WTC11 (cell line): ENCODE measurements around the gene PHACTR3. TPM values are rescaled to one million over a fixed set of nuclear protein-coding genes. Genes with fewer than 3 reads are reported as not detected.

Source experiments
- ATAC-seq: fragments of 200-7000 bp; cut with Tn5 transposase; 2 replicates; pipeline ENCODE4 v1.10.0; 2021; ENCODE audit warnings: mild to moderate bottlenecking, moderate library complexity
- CTCF ChIA-PET: fragments of 300-600 bp; sonication (Branson Sonifier 250); formaldehyde crosslinking; loops from one replicate; lab custom pipeline; 2021; ENCODE audit warnings: antibody characterized with exemption; lab: Charles Lee
- POLR2A ChIA-PET: fragments of 350-600 bp; sonication (Branson Sonifier 250); formaldehyde crosslinking; loops from one replicate; lab custom pipeline; 2021; ENCODE audit warnings: antibody characterized with exemption; lab: Charles Lee
- DNase-seq: peaks from one replicate; pipeline ENCODE4 v3.0.0; 2021; ENCODE audit warnings: low spot score
- H3K27ac Mint-ChIP-seq: 2 replicates; pipeline ENCODE4 v1.8.0; 2021; ENCODE audit warnings: mixed read lengths
- H3K27me3 Mint-ChIP-seq: 2 replicates; pipeline ENCODE4 v1.8.0; 2021; ENCODE audit warnings: low read depth, mild to moderate bottlenecking, moderate library complexity, mixed read lengths
- H3K36me3 Mint-ChIP-seq: 2 replicates; pipeline ENCODE4 v1.8.0; 2021; ENCODE audit warnings: mixed read lengths
- H3K4me1 Mint-ChIP-seq: 2 replicates; pipeline ENCODE4 v1.8.0; 2022; ENCODE audit warnings: mixed read lengths
- H3K4me3 Mint-ChIP-seq: 2 replicates; pipeline ENCODE4 v1.8.0; 2021; ENCODE audit warnings: mild to moderate bottlenecking, moderate library complexity, mixed read lengths
- H3K9me3 Mint-ChIP-seq: 2 replicates; pipeline ENCODE4 v1.8.0; 2021; ENCODE audit warnings: mixed read lengths
- CBFB ChIP-seq: sonication (generic); formaldehyde crosslinking; IDR thresholded peaks from 2 replicates; pipeline ENCODE4 v1.8.1; 2022; ENCODE audit warnings: mild to moderate bottlenecking, low read depth, missing genetic modification reagents
- FOXK1 ChIP-seq: sonication (generic); formaldehyde crosslinking; IDR thresholded peaks from 2 replicates; pipeline ENCODE4 v1.8.0; 2022; ENCODE audit warnings: mild to moderate bottlenecking, moderate library complexity, missing genetic modification reagents
- KAT7 ChIP-seq: sonication (generic); formaldehyde crosslinking; IDR thresholded peaks from 2 replicates; pipeline ENCODE4 v1.8.1; 2023; ENCODE audit warnings: missing genetic modification reagents, mild to moderate bottlenecking, borderline replicate concordance
- MYBL2 ChIP-seq: sonication (generic); formaldehyde crosslinking; IDR thresholded peaks from 2 replicates; pipeline ENCODE4 v1.8.1; 2023; ENCODE audit warnings: mild to moderate bottlenecking, moderate library complexity, missing genetic modification reagents
- NFATC4 ChIP-seq: fragments of 250-450 bp; sonication (Bioruptor Pico); IDR thresholded peaks from 2 replicates; pipeline ENCODE4 v1.9.0; 2021; ENCODE audit warnings: mild to moderate bottlenecking
- NFE2L1 ChIP-seq: sonication (generic); formaldehyde crosslinking; IDR thresholded peaks from 2 replicates; pipeline ENCODE4 v1.8.1; 2023; ENCODE audit warnings: missing genetic modification reagents
- NR2C2 ChIP-seq: sonication (generic); formaldehyde crosslinking; IDR thresholded peaks from 2 replicates; pipeline ENCODE4 v1.8.0; 2022; ENCODE audit warnings: mild to moderate bottlenecking, missing genetic modification reagents
- RELA ChIP-seq: sonication (generic); formaldehyde crosslinking; IDR thresholded peaks from 2 replicates; pipeline ENCODE4 v1.8.1; 2022; ENCODE audit warnings: missing genetic modification reagents, mild to moderate bottlenecking, borderline replicate concordance
- ZNF138 ChIP-seq: sonication (generic); formaldehyde crosslinking; conservative IDR thresholded peaks from 2 replicates; pipeline ENCODE4 v1.8.1; 2022; ENCODE audit warnings: mild to moderate bottlenecking, moderate library complexity, missing genetic modification reagents
- ZNF396 ChIP-seq: fragments of 250-450 bp; sonication (Bioruptor Pico); IDR thresholded peaks from 2 replicates; pipeline ENCODE4 v1.8.0; 2021; ENCODE audit warnings: mild to moderate bottlenecking, moderate library complexity, borderline replicate concordance
- total RNA-seq: library from RNA; stranded (reverse); gene quantifications from 3 replicates; pipeline ENCODE4 v1.2.3, GENCODE V29; 2021
- TF ChIP-seq, protein P1 (sequence below): sonication (generic); formaldehyde crosslinking; IDR thresholded peaks from 2 replicates; pipeline ENCODE4 v1.8.0; 2022; ENCODE audit warnings: mild to moderate bottlenecking, missing genetic modification reagents
- TF ChIP-seq, protein P2 (sequence below): sonication (generic); formaldehyde crosslinking; IDR thresholded peaks from 2 replicates; pipeline ENCODE4 v1.8.1; 2022; ENCODE audit warnings: low read depth, mild to moderate bottlenecking, moderate library complexity, missing genetic modification reagents, borderline replicate concordance
- TF ChIP-seq, protein P3 (sequence below): sonication (generic); formaldehyde crosslinking; IDR thresholded peaks from 2 replicates; pipeline ENCODE4 v1.8.1; 2022; ENCODE audit warnings: missing genetic modification reagents, borderline replicate concordance
- TF ChIP-seq, protein P4 (sequence below): sonication (generic); formaldehyde crosslinking; IDR thresholded peaks from 2 replicates; pipeline ENCODE4 v1.8.1; 2022; ENCODE audit warnings: low read depth, missing genetic modification reagents, borderline replicate concordance
- TF ChIP-seq, protein P5 (sequence below): sonication (generic); formaldehyde crosslinking; conservative IDR thresholded peaks from 2 replicates; pipeline ENCODE4 v1.8.1; 2023; ENCODE audit warnings: mild to moderate bottlenecking, low read depth, missing genetic modification reagents, moderate library complexity
- TF ChIP-seq, protein P6 (sequence below): sonication (generic); formaldehyde crosslinking; IDR thresholded peaks from 2 replicates; pipeline ENCODE4 v1.8.0; 2022; ENCODE audit warnings: mild to moderate bottlenecking, missing genetic modification reagents
- TF ChIP-seq, protein P7 (sequence below): fragments of 250-450 bp; sonication (Bioruptor Pico); IDR thresholded peaks from 2 replicates; pipeline ENCODE4 v1.9.0; 2021; ENCODE audit warnings: mild to moderate bottlenecking, borderline replicate concordance

The PHACTR3 gene
- total RNA-seq, 1 experiment from 2014 or later = 0.28 TPM

DNA sequence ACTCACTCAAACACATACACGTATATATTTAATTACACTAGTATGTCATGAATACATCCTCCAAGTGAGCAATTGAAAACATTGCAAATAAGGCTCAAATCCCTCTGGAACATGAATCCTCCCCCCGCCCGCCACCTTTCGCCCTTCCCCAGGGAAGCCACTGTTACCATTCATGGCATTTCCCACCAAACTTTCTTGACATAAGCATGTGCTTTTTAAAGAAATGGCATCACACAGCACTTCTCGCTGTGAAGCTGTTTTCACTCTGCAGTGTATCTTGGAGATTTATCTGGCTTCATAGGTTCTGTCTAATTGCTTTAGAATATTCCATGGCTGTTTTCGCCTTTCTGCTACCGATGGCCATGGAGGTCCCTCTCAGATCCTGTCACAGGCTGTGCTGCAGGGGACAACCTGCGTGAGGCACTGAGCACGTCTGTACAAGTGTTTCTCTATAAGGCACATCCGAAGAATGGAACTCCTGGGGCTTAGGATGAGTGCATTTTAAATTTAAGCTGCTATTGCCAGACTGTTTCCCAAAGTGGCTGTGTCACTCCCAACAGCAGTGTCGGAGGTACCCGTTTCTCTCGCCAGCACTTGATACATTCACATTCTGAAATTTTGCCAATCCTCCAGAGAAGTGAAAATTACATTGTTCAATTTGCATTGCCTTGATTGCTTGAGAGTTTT is 22.2 kb upstream of the PHACTR3 start:
- Mint-ChIP-seq H3K9me3 (no peaks in the 10 kb centered on the region), H3K36me3 (no peaks in the 10 kb centered on the region), H3K27me3 (peaks cover 64% of the 10 kb centered on the region), H3K4me3 (no peak overlapping the region), H3K27ac (no peak overlapping the region), H3K4me1 (no peaks in the 10 kb centered on the region)
- ATAC-seq (no peak), DNase-seq (no peak)
- TF ChIP-seq, protein P1, sequence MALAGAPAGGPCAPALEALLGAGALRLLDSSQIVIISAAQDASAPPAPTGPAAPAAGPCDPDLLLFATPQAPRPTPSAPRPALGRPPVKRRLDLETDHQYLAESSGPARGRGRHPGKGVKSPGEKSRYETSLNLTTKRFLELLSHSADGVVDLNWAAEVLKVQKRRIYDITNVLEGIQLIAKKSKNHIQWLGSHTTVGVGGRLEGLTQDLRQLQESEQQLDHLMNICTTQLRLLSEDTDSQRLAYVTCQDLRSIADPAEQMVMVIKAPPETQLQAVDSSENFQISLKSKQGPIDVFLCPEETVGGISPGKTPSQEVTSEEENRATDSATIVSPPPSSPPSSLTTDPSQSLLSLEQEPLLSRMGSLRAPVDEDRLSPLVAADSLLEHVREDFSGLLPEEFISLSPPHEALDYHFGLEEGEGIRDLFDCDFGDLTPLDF (CRISPR knock-in tag) = no peak
- TF ChIP-seq ZNF396 (CRISPR knock-in tag) (no peak), NFATC4 (CRISPR knock-in tag) (no peak), RELA (CRISPR knock-in tag) (no peak), KAT7 (no peak), FOXK1 (no peak), CBFB (CRISPR knock-in tag) (no peak)
- TF ChIP-seq, protein P2, sequence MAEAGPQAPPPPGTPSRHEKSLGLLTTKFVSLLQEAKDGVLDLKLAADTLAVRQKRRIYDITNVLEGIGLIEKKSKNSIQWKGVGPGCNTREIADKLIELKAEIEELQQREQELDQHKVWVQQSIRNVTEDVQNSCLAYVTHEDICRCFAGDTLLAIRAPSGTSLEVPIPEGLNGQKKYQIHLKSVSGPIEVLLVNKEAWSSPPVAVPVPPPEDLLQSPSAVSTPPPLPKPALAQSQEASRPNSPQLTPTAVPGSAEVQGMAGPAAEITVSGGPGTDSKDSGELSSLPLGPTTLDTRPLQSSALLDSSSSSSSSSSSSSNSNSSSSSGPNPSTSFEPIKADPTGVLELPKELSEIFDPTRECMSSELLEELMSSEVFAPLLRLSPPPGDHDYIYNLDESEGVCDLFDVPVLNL (CRISPR knock-in tag) = no peak
- TF ChIP-seq, protein P3, sequence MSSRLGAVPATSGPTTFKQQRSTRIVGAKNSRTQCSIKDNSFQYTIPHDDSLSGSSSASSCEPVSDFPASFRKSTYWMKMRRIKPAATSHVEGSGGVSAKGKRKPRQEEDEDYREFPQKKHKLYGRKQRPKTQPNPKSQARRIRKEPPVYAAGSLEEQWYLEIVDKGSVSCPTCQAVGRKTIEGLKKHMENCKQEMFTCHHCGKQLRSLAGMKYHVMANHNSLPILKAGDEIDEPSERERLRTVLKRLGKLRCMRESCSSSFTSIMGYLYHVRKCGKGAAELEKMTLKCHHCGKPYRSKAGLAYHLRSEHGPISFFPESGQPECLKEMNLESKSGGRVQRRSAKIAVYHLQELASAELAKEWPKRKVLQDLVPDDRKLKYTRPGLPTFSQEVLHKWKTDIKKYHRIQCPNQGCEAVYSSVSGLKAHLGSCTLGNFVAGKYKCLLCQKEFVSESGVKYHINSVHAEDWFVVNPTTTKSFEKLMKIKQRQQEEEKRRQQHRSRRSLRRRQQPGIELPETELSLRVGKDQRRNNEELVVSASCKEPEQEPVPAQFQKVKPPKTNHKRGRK (CRISPR knock-in tag) = no peak
- TF ChIP-seq, protein P4, sequence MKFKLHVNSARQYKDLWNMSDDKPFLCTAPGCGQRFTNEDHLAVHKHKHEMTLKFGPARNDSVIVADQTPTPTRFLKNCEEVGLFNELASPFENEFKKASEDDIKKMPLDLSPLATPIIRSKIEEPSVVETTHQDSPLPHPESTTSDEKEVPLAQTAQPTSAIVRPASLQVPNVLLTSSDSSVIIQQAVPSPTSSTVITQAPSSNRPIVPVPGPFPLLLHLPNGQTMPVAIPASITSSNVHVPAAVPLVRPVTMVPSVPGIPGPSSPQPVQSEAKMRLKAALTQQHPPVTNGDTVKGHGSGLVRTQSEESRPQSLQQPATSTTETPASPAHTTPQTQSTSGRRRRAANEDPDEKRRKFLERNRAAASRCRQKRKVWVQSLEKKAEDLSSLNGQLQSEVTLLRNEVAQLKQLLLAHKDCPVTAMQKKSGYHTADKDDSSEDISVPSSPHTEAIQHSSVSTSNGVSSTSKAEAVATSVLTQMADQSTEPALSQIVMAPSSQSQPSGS (CRISPR knock-in tag) = no peak
- ChIA-PET CTCF (interaction anchor here (0.9 kb wide), 1 partner anchor 10 kb away, joined by 4 read pairs; no protein-coding TSS in a partner anchor), POLR2A (no interaction called here)

DNA sequence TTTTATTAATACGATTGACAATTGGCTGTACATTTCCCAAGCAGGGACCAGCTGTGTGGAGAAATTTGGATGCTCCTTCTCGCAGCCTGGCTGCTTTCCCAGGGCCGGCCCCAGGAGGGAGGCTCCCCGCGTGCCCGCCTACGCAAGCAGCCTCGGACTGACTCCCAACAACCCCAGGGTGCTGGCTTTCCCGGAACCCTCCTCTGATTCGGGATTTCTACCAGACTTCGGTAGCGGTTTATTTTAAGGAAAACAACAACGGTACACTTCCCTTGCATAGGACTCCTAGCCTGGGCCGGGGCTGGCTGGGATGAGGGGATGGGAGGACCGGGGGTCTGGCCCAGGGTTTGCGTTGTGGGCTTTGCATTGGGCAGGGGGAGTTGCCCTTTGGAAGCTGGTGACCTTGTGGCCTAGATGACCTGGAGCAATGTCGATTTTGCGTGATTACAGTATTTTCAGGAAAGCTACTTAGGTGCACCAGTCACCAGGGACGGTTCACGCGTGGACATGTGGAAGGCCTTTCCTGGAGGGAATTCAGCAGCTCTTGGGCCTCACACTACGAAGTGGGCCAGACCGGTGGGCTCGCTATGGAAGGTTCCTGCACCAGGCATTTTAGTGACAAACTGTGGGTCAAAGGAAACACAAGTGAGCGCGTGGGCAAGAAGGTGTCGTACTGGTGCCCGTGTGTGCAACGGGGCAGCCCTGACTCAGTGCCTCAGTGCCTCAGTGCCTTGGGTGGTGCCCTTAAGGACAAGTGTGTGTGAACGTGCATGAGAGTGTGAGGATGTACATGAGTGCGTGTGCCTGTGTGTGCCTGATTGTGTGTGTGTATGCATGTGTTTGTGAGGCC is 20.7 kb upstream of the PHACTR3 start:
- H3K27me3 Mint-ChIP-seq = peaks cover 55% of the 10 kb centered on the region
- H3K27ac Mint-ChIP-seq = no peak overlapping the region
- no peaks in the 10 kb centered on the region for H3K4me1 Mint-ChIP-seq
- DNase-seq (no peak), ATAC-seq (no peak)
- no peaks in the 10 kb centered on the region; the same call in 1 of the 2 replicates for H3K9me3 Mint-ChIP-seq
- ChIA-PET POLR2A (no interaction called here), CTCF (interaction anchor here (0.6 to 1.4 kb wide), 4 partner anchors 8 to 1918 kb away, joined by 3 read pairs; no protein-coding TSS in a partner anchor)
- H3K4me3 Mint-ChIP-seq = no peak overlapping the region
- H3K36me3 Mint-ChIP-seq = no peaks in the 10 kb centered on the region
- TF ChIP-seq, protein P5, sequence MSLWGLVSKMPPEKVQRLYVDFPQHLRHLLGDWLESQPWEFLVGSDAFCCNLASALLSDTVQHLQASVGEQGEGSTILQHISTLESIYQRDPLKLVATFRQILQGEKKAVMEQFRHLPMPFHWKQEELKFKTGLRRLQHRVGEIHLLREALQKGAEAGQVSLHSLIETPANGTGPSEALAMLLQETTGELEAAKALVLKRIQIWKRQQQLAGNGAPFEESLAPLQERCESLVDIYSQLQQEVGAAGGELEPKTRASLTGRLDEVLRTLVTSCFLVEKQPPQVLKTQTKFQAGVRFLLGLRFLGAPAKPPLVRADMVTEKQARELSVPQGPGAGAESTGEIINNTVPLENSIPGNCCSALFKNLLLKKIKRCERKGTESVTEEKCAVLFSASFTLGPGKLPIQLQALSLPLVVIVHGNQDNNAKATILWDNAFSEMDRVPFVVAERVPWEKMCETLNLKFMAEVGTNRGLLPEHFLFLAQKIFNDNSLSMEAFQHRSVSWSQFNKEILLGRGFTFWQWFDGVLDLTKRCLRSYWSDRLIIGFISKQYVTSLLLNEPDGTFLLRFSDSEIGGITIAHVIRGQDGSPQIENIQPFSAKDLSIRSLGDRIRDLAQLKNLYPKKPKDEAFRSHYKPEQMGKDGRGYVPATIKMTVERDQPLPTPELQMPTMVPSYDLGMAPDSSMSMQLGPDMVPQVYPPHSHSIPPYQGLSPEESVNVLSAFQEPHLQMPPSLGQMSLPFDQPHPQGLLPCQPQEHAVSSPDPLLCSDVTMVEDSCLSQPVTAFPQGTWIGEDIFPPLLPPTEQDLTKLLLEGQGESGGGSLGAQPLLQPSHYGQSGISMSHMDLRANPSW (CRISPR knock-in tag) = no peak
- TF ChIP-seq, protein P6, sequence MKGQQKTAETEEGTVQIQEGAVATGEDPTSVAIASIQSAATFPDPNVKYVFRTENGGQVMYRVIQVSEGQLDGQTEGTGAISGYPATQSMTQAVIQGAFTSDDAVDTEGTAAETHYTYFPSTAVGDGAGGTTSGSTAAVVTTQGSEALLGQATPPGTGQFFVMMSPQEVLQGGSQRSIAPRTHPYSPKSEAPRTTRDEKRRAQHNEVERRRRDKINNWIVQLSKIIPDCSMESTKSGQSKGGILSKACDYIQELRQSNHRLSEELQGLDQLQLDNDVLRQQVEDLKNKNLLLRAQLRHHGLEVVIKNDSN (CRISPR knock-in tag) = no peak
- TF ChIP-seq MYBL2 (CRISPR knock-in tag) (no peak), ZNF138 (CRISPR knock-in tag) (no peak), NR2C2 (no peak), NFE2L1 (CRISPR knock-in tag) (no peak)
- TF ChIP-seq, protein P1 (CRISPR knock-in tag) = no peak
- TF ChIP-seq, protein P7, sequence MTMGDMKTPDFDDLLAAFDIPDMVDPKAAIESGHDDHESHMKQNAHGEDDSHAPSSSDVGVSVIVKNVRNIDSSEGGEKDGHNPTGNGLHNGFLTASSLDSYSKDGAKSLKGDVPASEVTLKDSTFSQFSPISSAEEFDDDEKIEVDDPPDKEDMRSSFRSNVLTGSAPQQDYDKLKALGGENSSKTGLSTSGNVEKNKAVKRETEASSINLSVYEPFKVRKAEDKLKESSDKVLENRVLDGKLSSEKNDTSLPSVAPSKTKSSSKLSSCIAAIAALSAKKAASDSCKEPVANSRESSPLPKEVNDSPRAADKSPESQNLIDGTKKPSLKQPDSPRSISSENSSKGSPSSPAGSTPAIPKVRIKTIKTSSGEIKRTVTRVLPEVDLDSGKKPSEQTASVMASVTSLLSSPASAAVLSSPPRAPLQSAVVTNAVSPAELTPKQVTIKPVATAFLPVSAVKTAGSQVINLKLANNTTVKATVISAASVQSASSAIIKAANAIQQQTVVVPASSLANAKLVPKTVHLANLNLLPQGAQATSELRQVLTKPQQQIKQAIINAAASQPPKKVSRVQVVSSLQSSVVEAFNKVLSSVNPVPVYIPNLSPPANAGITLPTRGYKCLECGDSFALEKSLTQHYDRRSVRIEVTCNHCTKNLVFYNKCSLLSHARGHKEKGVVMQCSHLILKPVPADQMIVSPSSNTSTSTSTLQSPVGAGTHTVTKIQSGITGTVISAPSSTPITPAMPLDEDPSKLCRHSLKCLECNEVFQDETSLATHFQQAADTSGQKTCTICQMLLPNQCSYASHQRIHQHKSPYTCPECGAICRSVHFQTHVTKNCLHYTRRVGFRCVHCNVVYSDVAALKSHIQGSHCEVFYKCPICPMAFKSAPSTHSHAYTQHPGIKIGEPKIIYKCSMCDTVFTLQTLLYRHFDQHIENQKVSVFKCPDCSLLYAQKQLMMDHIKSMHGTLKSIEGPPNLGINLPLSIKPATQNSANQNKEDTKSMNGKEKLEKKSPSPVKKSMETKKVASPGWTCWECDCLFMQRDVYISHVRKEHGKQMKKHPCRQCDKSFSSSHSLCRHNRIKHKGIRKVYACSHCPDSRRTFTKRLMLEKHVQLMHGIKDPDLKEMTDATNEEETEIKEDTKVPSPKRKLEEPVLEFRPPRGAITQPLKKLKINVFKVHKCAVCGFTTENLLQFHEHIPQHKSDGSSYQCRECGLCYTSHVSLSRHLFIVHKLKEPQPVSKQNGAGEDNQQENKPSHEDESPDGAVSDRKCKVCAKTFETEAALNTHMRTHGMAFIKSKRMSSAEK (CRISPR knock-in tag) = no peak
